GM21390 (cell line): Measurements from ENCODE around the gene OR8S1.
"Not testable (repeated sequence)": the region's sequence is repeated elsewhere in the genome, so short reads cannot be mapped to it uniquely, and the experiment has no call there.

ENCODE experiments used
- ATAC-seq: cut with Tn5 transposase; IDR thresholded peaks from one replicate; pipeline ENCODE4 v1.9.1; 2021; ENCODE audit not compliant: unreplicated experiment

OR8S1 gene

DNA sequence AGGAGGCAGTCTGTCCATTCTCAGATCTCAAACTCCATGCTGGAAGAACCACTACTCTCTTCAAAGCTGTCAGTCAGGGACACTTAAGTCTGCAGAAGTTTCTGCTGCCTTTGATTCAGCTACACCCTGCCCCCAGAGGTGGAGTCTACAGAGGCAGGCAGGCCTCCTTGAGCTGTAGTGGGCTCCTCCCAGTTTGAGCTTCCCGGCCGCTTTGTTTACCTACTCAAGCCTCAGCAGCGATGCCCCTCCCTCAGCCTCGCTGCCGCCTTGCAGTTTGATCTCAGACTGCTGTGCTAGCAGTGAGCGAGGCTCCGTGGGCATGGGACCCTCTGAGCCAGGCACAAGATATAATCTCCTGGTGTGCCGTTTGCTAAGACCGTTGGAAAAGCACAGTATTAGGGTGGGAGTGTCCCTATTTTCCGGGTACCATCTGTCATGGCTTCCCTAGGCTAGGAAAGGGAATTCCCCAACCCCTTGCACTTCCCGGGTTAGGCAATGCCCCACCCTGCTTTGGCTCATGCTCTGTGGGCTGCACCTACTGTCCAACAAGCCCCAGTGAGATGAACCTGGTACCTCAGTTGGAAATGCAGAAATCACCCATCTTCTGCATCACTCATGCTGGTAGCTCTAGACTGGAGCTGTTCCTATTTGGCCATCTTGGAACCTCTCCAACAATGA lies 28.4 kb downstream of the OR8S1 start:
- not testable (repeated sequence) for ATAC-seq

DNA sequence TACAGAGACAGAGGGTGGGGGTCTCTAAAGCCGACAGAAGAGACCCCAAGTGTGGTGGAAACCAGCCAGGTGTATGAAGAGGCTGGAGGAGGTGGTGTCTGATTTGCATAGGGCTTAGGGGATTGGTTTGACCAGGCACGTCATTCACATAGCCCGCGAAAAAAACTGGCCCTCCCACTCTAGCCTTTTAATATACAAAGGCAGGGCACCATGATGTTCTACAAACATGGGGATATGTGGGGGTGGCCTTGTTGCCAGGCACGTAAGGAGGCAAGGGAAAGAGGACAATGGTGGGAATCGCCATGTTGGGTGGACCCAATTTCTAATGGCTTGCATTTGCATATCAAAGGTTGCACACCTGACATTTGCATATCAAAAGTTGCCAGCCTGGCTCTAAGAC lies 31.2 kb downstream of the OR8S1 start:
- ATAC-seq = no peak

DNA sequence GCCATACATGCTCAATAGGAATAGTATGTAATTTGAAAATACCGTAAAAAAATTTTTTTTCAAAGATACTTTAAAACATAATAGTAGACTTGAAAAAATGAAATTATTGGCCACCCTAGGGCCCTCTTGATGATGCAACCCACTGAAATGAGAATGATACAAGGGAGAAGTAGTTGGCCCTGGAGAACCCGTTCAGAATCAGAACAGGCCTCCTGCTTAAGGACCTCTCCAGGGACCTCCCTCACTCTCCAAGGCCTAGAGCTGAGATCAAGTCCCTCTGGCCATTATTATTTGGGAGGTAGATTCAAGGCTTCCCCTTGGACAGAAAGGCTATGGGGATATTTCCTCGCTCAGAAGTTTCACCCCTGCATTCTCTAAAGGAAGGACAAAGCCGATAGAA lies 32.5 kb downstream of the OR8S1 start:
- ATAC-seq = no peak

DNA sequence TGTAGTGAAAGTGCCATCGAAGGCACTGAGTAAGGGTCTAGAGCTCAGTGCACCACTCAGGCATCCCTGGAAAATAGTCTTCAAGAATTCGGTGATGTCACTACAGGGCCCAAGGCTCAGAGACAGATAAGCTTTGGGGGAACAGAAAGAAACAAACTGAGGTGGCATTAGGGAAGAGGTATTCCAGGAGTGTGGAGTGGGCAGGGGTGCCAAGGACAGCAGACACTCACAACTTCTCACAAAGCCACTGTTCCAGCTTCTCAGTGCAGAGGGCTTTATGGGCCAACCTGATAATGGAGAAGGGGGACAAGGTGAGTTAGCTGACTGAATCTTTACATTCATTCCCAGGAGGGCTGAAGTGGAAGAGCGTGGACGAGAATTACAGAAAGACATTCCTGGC lies 42.3 kb downstream of the OR8S1 start:
- no peak for ATAC-seq

DNA sequence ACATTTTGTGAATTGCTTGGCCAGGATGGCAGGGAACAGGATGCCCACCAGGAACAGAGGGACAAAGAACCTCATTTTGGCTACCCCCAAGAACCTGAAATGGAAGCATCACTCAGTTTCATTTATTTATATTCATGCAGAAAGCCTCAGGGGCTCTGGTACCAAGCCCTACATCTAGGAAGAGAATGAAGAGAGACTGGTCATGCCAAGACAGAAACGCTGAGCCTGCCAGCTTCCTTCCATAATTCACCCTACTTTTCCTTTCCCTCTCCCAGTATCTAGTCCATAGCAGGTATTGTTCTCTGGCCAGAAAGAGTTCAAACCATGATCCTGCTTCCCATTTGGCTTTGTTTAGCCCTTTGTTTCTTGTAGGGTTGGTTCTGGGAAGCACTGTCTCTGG lies 44.5 kb downstream of the OR8S1 start, which contains the start of gene LALBA:
Gene LALBA (minus strand): TSS at position 101 of the 400 bp plus-strand sequence. CDS start 26 bp downstream, at position 75.
- ATAC-seq = no peak

DNA sequence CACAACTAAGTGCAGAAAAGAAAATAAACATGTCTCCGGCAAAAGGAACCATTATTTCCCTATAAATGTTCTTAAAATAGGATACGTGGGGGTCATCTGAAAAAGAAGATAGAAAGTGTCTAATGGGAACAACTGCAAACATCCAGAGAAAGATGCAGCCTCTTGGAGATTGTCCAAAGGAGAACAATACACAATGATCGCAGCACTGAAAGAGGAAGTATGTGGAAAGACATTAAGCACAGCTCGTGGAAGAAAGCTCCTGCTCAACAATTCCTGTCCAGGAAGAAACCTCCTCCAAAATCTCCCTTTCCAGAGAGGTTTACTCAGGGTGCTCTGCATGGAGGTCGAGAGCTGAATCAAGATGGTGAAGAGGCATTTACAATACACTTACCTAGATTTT lies 46.9 kb downstream of the OR8S1 start:
- ATAC-seq = no peak
